ENCODE results near the gene IL21R.

DNA sequence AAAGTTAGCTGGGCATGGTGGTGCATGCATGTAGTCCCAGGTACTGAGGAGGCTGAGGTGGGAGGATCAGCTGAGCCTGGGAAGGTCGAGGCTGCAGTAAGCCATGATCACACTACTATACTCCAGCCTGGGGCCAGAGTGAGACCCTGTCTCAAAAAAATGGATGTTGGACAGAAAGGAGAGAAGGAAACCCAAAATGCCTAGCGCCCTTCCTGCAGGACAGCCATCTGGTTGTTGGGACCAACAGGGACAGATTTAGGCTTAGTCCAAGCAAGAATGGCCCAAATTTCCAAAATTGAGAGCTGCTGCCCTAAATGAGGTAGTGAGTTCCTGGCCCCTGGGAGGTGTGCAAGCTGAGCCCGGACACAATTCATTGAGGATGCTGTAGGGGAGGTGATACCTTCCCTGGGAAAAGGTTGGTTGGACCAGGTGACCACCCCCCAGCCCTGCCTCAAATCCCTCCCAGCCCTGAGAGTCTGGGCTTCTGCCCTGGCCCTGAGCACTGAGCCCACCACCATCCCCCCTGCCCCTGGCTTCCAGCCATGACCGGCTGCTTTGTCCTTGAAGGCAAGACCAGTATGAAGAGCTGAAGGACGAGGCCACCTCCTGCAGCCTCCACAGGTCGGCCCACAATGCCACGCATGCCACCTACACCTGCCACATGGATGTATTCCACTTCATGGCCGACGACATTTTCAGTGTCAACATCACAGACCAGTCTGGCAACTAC is 35.1 kb downstream of the IL21R start:
- TF ChIP-seq, protein P1, sequence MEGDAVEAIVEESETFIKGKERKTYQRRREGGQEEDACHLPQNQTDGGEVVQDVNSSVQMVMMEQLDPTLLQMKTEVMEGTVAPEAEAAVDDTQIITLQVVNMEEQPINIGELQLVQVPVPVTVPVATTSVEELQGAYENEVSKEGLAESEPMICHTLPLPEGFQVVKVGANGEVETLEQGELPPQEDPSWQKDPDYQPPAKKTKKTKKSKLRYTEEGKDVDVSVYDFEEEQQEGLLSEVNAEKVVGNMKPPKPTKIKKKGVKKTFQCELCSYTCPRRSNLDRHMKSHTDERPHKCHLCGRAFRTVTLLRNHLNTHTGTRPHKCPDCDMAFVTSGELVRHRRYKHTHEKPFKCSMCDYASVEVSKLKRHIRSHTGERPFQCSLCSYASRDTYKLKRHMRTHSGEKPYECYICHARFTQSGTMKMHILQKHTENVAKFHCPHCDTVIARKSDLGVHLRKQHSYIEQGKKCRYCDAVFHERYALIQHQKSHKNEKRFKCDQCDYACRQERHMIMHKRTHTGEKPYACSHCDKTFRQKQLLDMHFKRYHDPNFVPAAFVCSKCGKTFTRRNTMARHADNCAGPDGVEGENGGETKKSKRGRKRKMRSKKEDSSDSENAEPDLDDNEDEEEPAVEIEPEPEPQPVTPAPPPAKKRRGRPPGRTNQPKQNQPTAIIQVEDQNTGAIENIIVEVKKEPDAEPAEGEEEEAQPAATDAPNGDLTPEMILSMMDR (IDR thresholded peaks at IDR 0.05), result no peak
- no peak for TF ChIP-seq POLR2A (IDR thresholded peaks at IDR 0.05)

Data from heart left ventricle (tissue), 13 donors.